Coronary artery (tissue), 2 donors: Measurements from ENCODE around the gene IFRD2.
A peak's percentile ranks its signal among the peaks of the same experiment; 100 is the strongest.

Experiments used
- DNase-seq: peaks from one replicate; pipeline ENCODE4 v3.0.0-alpha.2; 2017; ENCODE audit warnings: low spot score
- H3K27ac ChIP-seq, 2 donors: fragments of 200-600 bp; sonication (generic); one replicate each; pipeline ENCODE4 v1.5.1; 2016 to 2019
- H3K4me3 ChIP-seq: fragments of 200-600 bp; sonication (generic); 2 replicates; pipeline ENCODE4 v1.5.1; 2016; ENCODE audit warnings: mild to moderate bottlenecking, moderate library complexity
- TF ChIP-seq, protein P1 (sequence below): fragments of 200-600 bp; sonication (generic); IDR thresholded peaks from one replicate; pipeline ENCODE4 v1.5.1; 2019; ENCODE audit warnings: antibody characterized with exemption

Gene IFRD2

DNA sequence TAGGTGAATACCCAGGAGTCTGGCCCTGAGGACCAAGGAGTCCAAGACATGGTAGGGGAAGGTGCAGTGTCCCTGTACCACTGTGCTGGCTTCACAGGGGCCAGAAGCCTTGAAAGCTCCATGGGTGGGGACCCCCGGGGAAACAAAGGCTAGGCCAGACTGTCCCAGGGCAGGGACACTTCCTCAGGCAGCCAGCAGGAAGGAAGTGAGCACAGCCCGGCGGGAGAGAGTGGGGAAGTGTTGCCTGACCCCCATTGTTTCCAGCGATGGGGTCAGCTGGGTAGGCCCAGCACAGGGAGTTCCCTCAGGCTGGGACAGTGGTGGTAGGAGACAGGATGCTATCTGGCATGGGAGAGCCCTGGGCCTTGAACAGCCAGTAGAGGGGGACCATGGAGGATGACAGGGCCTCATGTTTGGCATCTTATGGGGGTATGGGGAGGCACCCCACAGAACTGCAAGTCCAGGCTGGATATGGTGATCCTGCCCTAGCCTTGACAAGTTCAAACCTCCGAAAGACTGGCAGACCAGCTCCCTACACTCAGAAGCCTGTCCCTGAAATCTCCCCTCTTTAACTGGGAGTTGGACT lies 31.5 kb upstream of the IFRD2 start:
- no peak for DNase-seq
- Histone ChIP-seq H3K27ac (peak overlapping the region; percentile 52 to 91), H3K4me3 (no peak overlapping the region)
- TF ChIP-seq, protein P1, sequence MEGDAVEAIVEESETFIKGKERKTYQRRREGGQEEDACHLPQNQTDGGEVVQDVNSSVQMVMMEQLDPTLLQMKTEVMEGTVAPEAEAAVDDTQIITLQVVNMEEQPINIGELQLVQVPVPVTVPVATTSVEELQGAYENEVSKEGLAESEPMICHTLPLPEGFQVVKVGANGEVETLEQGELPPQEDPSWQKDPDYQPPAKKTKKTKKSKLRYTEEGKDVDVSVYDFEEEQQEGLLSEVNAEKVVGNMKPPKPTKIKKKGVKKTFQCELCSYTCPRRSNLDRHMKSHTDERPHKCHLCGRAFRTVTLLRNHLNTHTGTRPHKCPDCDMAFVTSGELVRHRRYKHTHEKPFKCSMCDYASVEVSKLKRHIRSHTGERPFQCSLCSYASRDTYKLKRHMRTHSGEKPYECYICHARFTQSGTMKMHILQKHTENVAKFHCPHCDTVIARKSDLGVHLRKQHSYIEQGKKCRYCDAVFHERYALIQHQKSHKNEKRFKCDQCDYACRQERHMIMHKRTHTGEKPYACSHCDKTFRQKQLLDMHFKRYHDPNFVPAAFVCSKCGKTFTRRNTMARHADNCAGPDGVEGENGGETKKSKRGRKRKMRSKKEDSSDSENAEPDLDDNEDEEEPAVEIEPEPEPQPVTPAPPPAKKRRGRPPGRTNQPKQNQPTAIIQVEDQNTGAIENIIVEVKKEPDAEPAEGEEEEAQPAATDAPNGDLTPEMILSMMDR = no peak

DNA sequence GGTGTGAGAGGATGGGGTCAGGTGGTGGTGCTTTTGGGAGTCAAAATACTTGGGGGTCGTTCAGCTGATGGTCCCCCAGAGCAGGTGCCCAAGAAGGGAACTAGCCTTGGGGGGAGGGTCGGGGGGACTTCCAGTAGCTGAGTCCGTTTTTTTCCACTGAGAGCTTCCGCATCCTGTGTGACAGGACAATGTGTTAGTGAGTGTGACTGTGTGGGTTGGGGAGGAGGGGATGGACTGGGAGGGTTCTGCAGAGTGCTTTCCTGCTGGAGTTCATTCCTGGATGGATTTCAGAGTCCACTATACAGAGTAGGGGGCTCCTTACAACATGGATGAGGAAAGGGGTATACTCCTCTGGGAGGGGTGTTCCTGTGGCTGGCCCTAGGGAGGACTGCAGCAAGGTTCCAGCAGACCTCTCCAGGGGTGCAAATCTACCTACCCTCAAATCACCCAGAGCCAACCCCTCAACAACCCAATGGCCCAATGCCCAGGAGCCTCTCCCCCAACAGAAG lies 30.9 kb upstream of the IFRD2 start:
- peak overlapping the region; percentile 85 for H3K4me3 ChIP-seq
- TF ChIP-seq, protein P1 = no peak
- H3K27ac ChIP-seq = peak overlapping the region; percentile 52 to 91
- DNase-seq = no peak

DNA sequence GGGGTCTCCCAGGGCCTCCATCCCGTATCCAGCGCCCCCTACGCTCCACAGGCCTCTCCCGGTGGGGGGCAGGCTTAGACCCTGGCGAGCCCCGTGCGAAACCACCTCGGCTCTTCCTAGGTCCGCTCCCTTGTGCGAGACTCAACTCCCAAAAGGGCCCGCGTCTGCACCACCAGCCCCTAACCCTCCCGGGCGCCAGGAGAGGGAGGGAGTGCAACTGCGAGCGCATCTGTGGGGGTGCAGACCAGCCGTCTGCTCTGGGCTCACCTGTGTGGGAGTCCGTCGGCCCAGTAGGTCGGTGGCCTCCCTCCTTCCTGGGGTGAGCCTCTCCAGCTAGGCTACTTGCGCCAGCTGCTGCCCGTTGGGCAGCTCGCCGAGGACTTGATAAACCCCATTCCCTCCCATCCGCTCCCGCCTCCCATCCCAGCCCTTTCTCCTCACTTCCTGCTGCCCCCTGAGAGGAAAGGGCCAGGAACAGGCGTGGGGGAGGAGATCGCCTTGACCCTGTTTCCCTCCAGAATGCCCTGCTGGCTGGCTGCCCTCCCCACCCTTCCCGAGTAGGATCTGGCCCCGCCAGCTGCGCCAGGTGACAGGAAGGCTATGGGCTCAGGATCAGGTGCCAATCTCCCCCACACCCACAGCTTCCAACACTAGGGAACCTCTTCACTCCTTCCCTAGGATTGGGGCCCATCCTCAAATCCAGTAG lies 30.3 kb upstream of the IFRD2 start, which contains the start of gene HYAL2:
Gene HYAL2 (minus strand): TSS at position 360 of the 706 bp plus-strand sequence. CDS start 2,256 bp downstream, outside the sequence.
- TF ChIP-seq, protein P1 = no peak
- peak within 1 kb of the TSS; percentile 85 for H3K4me3 ChIP-seq
- no peak for DNase-seq
- peak within 1 kb of the TSS; percentile 69 to 91 for H3K27ac ChIP-seq

DNA sequence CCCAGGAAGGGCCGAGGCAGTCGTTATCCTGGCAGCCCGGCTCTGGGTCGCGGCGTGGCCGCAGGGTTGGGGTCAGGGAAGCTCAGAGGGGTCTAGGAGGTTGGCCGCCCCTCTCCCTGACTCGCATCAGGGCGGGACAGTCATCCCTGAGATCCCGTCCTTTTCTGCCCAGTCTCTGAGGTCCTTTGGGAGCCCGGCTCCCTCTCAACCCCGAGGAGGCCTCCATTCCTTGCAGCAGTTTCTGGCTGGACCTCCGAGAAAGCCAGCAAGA lies 29.8 kb upstream of the IFRD2 start:
- no peak for DNase-seq
- H3K4me3 ChIP-seq = peak overlapping the region; percentile 85
- H3K27ac ChIP-seq = peak overlapping the region; percentile 52 to 91
- TF ChIP-seq, protein P1 = no peak

DNA sequence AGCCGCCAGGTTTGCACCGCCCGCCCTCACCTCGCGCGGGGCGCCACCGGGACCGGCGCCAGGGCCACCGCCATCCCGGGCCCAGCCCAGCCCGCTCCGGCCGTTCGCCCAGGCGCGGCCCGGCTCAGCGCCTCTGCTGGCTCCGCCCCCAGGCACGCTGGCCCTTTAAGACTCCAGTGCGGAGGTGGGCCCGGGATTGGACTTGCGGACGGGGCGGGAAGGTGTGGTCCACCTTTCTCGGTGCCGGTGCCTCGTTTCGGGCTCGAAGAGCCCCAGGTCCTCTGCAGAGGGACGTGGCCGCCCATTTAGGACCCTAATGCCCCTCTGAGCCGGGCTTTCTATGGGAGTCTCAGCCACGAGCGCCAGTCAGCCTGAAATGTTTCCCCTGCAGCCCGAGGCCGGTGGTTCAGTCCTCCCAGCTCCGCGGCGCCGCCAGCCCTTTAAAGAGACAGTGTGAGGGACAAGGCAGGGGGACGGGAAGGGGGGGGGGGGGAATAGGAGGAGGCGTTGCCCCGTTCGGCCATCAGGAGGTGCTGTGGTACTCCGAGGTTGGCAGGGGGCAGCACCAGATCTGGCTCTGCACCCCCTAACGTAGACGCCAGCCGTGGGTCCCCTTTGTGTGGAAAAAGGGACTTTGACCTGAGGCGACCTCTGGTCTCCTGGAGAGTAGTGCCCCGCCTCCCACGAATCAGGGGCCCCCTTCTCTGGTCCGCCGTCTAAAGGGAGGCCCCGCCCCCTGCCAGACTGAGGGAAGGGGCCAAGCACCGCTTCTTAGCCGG lies 29.3 kb upstream of the IFRD2 start:
- peak overlapping the region; percentile 69 to 91 for H3K27ac ChIP-seq
- DNase-seq = peak; percentile 93
- TF ChIP-seq, protein P1 = no peak

DNA sequence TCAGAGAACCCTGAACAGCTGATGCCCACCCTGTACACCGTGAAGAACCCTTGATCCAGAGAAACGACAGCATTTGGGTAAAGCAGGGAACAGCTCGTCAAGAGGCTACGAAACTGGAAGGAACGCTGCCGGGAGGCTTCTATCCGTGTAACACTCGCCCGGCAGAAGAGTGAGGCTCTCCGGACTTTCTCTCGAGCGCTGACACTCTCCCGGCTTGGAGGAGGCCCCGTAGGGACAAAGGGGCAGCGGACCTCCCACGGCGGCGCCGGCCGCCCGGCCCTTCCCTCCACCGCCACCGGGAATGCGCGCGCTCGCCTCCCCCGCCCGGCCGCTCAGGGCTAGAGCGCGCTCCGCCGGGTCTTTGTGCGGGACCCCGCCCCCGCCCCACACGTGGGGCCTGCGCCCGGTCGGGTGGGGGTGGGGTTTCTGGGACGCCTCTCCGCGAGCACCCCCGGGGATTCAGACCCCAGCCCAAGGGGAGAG lies 28.7 kb upstream of the IFRD2 start:
- H3K4me3 ChIP-seq = peak overlapping the region; percentile 85
- TF ChIP-seq, protein P1 = no peak
- DNase-seq = no peak
- H3K27ac ChIP-seq = peak overlapping the region; percentile 69 to 91

More for the DNA sequence above, 29.3 kb upstream of the IFRD2 start:
- peak overlapping the region; percentile 85 for H3K4me3 ChIP-seq
